Endodermal cell (in vitro differentiated cells): ENCODE results near the gene IGIP. TPM values are rescaled to one million over a fixed set of nuclear protein-coding genes. Genes with fewer than 3 reads are reported as not detected.

Source experiments
- DNase-seq: peaks from one replicate; pipeline ENCODE4 v3.0.0-alpha.2; 2017
- H3K27ac ChIP-seq: 2 replicates; pipeline ENCODE4 v1.5.1; 2013; ENCODE audit warnings: mild to moderate bottlenecking, low read depth, low read length, moderate library complexity
- H3K27me3 ChIP-seq: 2 replicates; pipeline ENCODE4 v1.6.1; 2013; ENCODE audit warnings: mild to moderate bottlenecking, low read length, moderate library complexity; ENCODE audit not compliant: insufficient read depth, control insufficient read depth, poor library complexity, severe bottlenecking
- H3K36me3 ChIP-seq: 2 replicates; pipeline ENCODE4 v1.7.0; 2013; ENCODE audit warnings: mild to moderate bottlenecking, low read length, moderate library complexity; ENCODE audit not compliant: control insufficient read depth, insufficient read depth
- H3K4me1 ChIP-seq: one replicate; pipeline ENCODE4 v1.7.0; 2013; ENCODE audit warnings: low read length; ENCODE audit not compliant: control insufficient read depth, insufficient read depth
- H3K4me3 ChIP-seq: 2 replicates; pipeline ENCODE4 v1.5.1; 2013; ENCODE audit warnings: mild to moderate bottlenecking, low read length, moderate library complexity
- H3K9ac ChIP-seq: 2 replicates; pipeline ENCODE4 v1.6.1; 2013; ENCODE audit warnings: mild to moderate bottlenecking, low read length, moderate library complexity; ENCODE audit not compliant: poor library complexity, severe bottlenecking; ENCODE audit errors: extremely low read depth
- H3K9me3 ChIP-seq: 2 replicates; pipeline ENCODE4 v1.6.1; 2013; ENCODE audit warnings: mild to moderate bottlenecking, low read length, moderate library complexity; ENCODE audit not compliant: control insufficient read depth
- H3K27ac Mint-ChIP-seq: 2 replicates; pipeline ENCODE4 v1.8.0; 2020; ENCODE audit warnings: mixed read lengths
- H3K27me3 Mint-ChIP-seq: 2 replicates; pipeline ENCODE4 v1.8.0; 2021; ENCODE audit warnings: mild to moderate bottlenecking, mixed read lengths; ENCODE audit not compliant: insufficient read depth
- H3K36me3 Mint-ChIP-seq: 2 replicates; pipeline ENCODE4 v1.8.0; 2020; ENCODE audit warnings: low read depth, mixed read lengths
- H3K4me1 Mint-ChIP-seq: 2 replicates; pipeline ENCODE4 v1.8.0; 2020; ENCODE audit warnings: mixed read lengths
- H3K4me3 Mint-ChIP-seq: 2 replicates; pipeline ENCODE4 v1.8.0; 2020; ENCODE audit warnings: mild to moderate bottlenecking, moderate library complexity, mixed read lengths
- H3K9me3 Mint-ChIP-seq: 2 replicates; pipeline ENCODE4 v1.8.0; 2020; ENCODE audit warnings: mild to moderate bottlenecking, mixed read lengths
- WGBS, 2 experiments: methylation state at CpG; one replicate each; pipeline versions ENCODE4 v1.1.5 to v1.1.7; 2013; ENCODE audit warnings: missing lambda C conversion rate in 2 of 2, mixed read lengths in 1 of 2; ENCODE audit not compliant: insufficient coverage in 1 of 2, insufficient read length in 1 of 2; 5-methylcytosine and 5-hydroxymethylcytosine counted together
- total RNA-seq, 2 donors: library from RNA; stranded (reverse); fragmentation: NEBNext Ultra II Directional in 1 of 2; extraction: Animal tissue kit (Norgen Biotek cat#: 25700) in 1 of 2; gene quantifications; 2 replicates in 1 of 2; 3 replicates in 1 of 2; pipeline ENCODE4 v1.2.1, GENCODE V29; 2021
- TF ChIP-seq, protein P1 (sequence below): fragments of 200-600 bp; sonication (generic); conservative IDR thresholded peaks from 2 replicates; pipeline ENCODE4 v1.5.0; 2021; ENCODE audit warnings: antibody characterized with exemption, mild to moderate bottlenecking

The IGIP gene
- total RNA-seq, 2 donors from 2014 or later, result 2.0 to 2.5 TPM

DNA sequence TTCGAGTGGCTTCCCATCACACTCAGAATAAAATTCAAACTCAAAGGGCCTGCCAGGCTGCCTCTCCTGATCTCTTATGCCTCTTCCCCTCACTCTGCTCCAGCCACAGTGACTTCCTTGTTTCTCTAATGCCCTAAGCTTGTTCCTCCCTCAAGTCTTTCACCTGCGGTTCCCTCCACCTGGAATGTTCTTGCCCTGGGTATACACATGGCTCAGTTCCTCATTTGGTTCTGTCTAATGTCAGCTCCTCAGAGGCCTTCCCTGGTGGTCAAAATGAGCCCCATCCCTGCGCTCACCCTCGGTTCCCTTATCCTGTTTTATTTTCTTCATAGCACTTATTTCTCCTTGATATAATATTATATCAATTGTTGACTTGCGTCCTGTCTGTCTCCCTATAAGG lies 36.5 kb downstream of the IGIP start:
- 89 to 100% methylated on average over 2 to 5 of the region's 5 CpGs for WGBS, 2 experiments
- Mint-ChIP-seq H3K9me3 (no peaks in the 10 kb centered on the region), H3K27ac (no peak overlapping the region), H3K36me3 (no peaks in the 10 kb centered on the region), H3K4me3 (no peak overlapping the region), H3K27me3 (peaks cover 12% of the 10 kb centered on the region), H3K4me1 (peaks cover 12% of the 10 kb centered on the region)
- H3K36me3 ChIP-seq, result no peaks in the 10 kb centered on the region
- no peak for DNase-seq
- no peaks in the 10 kb centered on the region for H3K27me3 ChIP-seq
- H3K4me3 ChIP-seq, result no peak overlapping the region
- TF ChIP-seq, protein P1, sequence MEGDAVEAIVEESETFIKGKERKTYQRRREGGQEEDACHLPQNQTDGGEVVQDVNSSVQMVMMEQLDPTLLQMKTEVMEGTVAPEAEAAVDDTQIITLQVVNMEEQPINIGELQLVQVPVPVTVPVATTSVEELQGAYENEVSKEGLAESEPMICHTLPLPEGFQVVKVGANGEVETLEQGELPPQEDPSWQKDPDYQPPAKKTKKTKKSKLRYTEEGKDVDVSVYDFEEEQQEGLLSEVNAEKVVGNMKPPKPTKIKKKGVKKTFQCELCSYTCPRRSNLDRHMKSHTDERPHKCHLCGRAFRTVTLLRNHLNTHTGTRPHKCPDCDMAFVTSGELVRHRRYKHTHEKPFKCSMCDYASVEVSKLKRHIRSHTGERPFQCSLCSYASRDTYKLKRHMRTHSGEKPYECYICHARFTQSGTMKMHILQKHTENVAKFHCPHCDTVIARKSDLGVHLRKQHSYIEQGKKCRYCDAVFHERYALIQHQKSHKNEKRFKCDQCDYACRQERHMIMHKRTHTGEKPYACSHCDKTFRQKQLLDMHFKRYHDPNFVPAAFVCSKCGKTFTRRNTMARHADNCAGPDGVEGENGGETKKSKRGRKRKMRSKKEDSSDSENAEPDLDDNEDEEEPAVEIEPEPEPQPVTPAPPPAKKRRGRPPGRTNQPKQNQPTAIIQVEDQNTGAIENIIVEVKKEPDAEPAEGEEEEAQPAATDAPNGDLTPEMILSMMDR, result no peak
- H3K27ac ChIP-seq, result no peak overlapping the region
- no peak overlapping the region for H3K9ac ChIP-seq
- H3K4me1 ChIP-seq, result peaks cover 7% of the 10 kb centered on the region
- no peaks in the 10 kb centered on the region for H3K9me3 ChIP-seq

DNA sequence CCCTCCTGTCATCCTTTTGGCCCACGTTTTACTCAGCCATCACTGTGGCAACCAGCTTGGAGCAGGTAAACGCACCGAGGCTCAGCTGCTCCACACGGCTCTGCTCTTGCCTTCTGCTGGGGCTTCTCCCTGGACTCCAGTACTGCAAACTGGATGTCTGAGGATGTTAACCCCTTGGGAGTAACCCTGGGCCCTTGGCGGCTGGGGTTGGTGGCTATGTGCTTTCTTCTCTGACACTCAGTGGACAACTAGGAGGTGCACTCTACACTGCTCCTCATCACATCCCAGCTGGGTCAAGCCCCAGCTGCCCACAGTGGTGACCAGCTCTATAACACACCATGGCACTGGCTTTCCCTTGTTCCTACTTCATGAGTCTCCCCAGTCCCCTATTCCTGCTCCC lies 37.0 kb downstream of the IGIP start:
- Mint-ChIP-seq H3K4me3 (no peak overlapping the region), H3K4me1 (peaks cover 12% of the 10 kb centered on the region), H3K27me3 (peaks cover 13% of the 10 kb centered on the region), H3K27ac (no peak overlapping the region), H3K9me3 (no peaks in the 10 kb centered on the region), H3K36me3 (no peaks in the 10 kb centered on the region)
- Histone ChIP-seq H3K4me1 (peaks cover 7% of the 10 kb centered on the region), H3K9me3 (no peaks in the 10 kb centered on the region), H3K9ac (no peak overlapping the region), H3K4me3 (no peak overlapping the region), H3K27me3 (no peaks in the 10 kb centered on the region), H3K27ac (no peak overlapping the region), H3K36me3 (no peaks in the 10 kb centered on the region)
- no peak for DNase-seq
- 84 to 85% methylated on average over 3 to 5 of the region's 5 CpGs for WGBS, 2 experiments
- TF ChIP-seq, protein P1, result no peak

DNA sequence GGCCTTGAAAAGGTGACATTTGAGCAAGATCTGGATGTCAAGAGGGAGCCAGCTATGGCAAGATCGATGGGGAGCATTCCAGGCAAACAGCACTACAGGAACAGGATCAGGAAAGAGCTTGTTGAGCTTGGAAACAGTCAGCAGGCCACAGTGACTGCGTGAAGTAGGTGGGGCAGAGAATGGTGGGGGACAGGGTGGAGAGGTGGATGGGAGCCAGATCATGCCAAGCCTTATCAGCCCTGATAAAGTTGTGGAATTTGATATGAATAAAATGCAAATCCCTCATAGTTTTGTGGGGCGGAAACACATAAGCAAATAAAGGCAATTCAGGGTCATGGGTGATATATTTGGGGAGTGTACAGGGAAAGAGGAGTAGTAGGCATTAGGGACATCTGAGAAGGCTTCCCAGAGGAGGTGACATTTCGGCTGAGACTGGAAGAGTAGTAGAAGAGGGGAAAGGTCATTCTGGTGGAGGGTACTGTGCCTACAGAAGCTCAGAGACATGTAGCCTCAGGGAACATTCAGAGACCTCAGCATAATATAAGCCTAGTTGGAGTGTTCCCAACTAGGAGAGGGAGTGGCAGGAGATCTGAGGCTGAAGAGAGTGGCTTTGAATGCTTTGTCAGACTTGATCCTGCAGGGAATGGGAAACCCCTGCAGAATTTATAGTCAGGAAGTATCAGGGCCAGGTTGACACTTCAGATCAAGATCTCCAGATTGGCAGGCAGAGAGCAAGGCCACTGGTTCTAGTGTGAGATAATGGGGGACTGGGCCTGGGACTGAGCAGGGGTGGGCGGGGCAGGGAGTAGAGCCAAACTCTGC lies 39.6 kb downstream of the IGIP start:
- Histone ChIP-seq H3K4me1 (peaks cover 7% of the 10 kb centered on the region), H3K9me3 (no peaks in the 10 kb centered on the region), H3K4me3 (no peak overlapping the region), H3K27me3 (no peaks in the 10 kb centered on the region), H3K9ac (no peak overlapping the region), H3K27ac (no peak overlapping the region), H3K36me3 (no peaks in the 10 kb centered on the region)
- H3K27ac Mint-ChIP-seq, result no peak overlapping the region
- WGBS, 2 experiments, result 80 to 89% methylated on average over 5 of the region's 5 CpGs
- DNase-seq, result peak; percentile 44
- no peak overlapping the region for H3K4me3 Mint-ChIP-seq
- TF ChIP-seq, protein P1, result no peak
- peaks cover 12% of the 10 kb centered on the region for H3K4me1 Mint-ChIP-seq
- no peaks in the 10 kb centered on the region for H3K9me3 Mint-ChIP-seq
- H3K36me3 Mint-ChIP-seq, result no peaks in the 10 kb centered on the region
- peaks cover 10% of the 10 kb centered on the region for H3K27me3 Mint-ChIP-seq
